H1 (cell line): ENCODE results near the gene EXD1. TPM values are rescaled to one million over a fixed set of nuclear protein-coding genes. Genes with fewer than 3 reads are reported as not detected.

Experiments used
- CTCF ChIA-PET: fragments of 300-600 bp; sonication (Branson Sonifier 250); formaldehyde crosslinking; loops from one replicate; lab custom pipeline; 2021; ENCODE audit not compliant: partially characterized antibody; lab: Charles Lee
- POLR2A ChIA-PET: fragments of 300-600 bp; sonication (Branson Sonifier 250); formaldehyde crosslinking; loops from one replicate; lab custom pipeline; 2021; ENCODE audit warnings: inconsistent platforms; ENCODE audit not compliant: partially characterized antibody; lab: Charles Lee
- DNase-seq, 2 experiments: peaks; one replicate each; pipeline versions ENCODE4 v3.0.0 to v3.0.0-alpha.2; 2010 to 2022; ENCODE audit warnings: low spot score in 2 of 2, low read depth in 1 of 2, mixed read lengths in 1 of 2
- FAIRE-seq: peaks from 2 replicates; lab custom pipeline; 2011; peaks lifted over from hg19 to GRCh38; lab: Jason Lieb, UNC
- H2AFZ ChIP-seq: 2 replicates; pipeline ENCODE4 v1.8.1; 2012; ENCODE audit warnings: low read length, inconsistent platforms
- H2AK5ac ChIP-seq: 2 replicates; pipeline ENCODE4 v1.6.1; 2013; ENCODE audit warnings: low read depth, low read length
- H2BK120ac ChIP-seq: replicated peaks from 2 replicates; pipeline ENCODE3; 2013; ENCODE audit warnings: low read depth, low read length, inconsistent platforms
- H2BK12ac ChIP-seq: 2 replicates; pipeline ENCODE4 v1.6.1; 2013; ENCODE audit warnings: low read depth, low read length
- H2BK15ac ChIP-seq: 2 replicates; pipeline ENCODE4 v1.6.1; 2013; ENCODE audit warnings: low read length
- H2BK20ac ChIP-seq: 2 replicates; pipeline ENCODE4 v1.6.1; 2013; ENCODE audit warnings: low read length
- H2BK5ac ChIP-seq: 2 replicates; pipeline ENCODE4 v1.6.1; 2013; ENCODE audit warnings: low read depth, low read length
- H3K14ac ChIP-seq: 2 replicates; pipeline ENCODE4 v1.6.1; 2013; ENCODE audit warnings: inconsistent platforms; ENCODE audit not compliant: insufficient read length
- H3K18ac ChIP-seq: 2 replicates; pipeline ENCODE4 v1.6.1; 2013; ENCODE audit warnings: low read length; ENCODE audit errors: extremely low read depth
- H3K23ac ChIP-seq: 2 replicates; pipeline ENCODE4 v1.6.1; 2013; ENCODE audit warnings: inconsistent platforms; ENCODE audit not compliant: insufficient read length
- H3K23me2 ChIP-seq: 2 replicates; pipeline ENCODE4 v1.6.1; 2013; ENCODE audit warnings: low read depth, low read length
- H3K27ac ChIP-seq: 2 replicates; pipeline ENCODE4 v1.6.1; 2011; ENCODE audit warnings: low read depth, low read length, inconsistent platforms
- H3K27me3 ChIP-seq, 4 experiments: replicated peaks in 1 of 4; 1 replicate in 1 of 4; 2 replicates in 3 of 4; pipeline versions ENCODE4 v1.6.1 to v1.8.1; 2011 to 2013; ENCODE audit warnings: low read length in 3 of 4, mild to moderate bottlenecking in 3 of 4, inconsistent platforms in 2 of 4, mixed read lengths in 2 of 4, moderate library complexity in 1 of 4; ENCODE audit not compliant: control insufficient read depth in 3 of 4, insufficient read depth in 3 of 4; ENCODE audit errors: extremely low read depth in 1 of 4
- H3K36me3 ChIP-seq, 4 experiments: 2 replicates each; pipeline versions ENCODE4 v1.6.1 to v1.8.1; 2011 to 2013; ENCODE audit warnings: mild to moderate bottlenecking in 4 of 4, low read length in 3 of 4, moderate library complexity in 2 of 4, control low read depth in 1 of 4, inconsistent platforms in 1 of 4; ENCODE audit not compliant: insufficient read depth in 4 of 4, control insufficient read depth in 2 of 4
- H3K4ac ChIP-seq: replicated peaks from 2 replicates; pipeline ENCODE3; 2013; ENCODE audit warnings: low read length, low read depth, mixed read lengths, inconsistent platforms; ENCODE audit not compliant: insufficient read length
- H3K4me1 ChIP-seq, 4 experiments: replicated peaks in 1 of 4; 1 replicate in 1 of 4; 2 replicates in 3 of 4; pipeline versions ENCODE4 v1.6.1 to v1.8.1; 2011 to 2013; ENCODE audit warnings: low read length in 3 of 4, inconsistent platforms in 2 of 4, mixed read lengths in 1 of 4; ENCODE audit not compliant: insufficient read depth in 4 of 4, control insufficient read depth in 3 of 4
- H3K4me2 ChIP-seq, 2 experiments: 2 replicates each; pipeline versions ENCODE4 v1.6.1 to v1.8.1; 2011 to 2013; ENCODE audit warnings: low read depth in 2 of 2, low read length in 2 of 2, control low read depth in 1 of 2, inconsistent platforms in 1 of 2, mild to moderate bottlenecking in 1 of 2; ENCODE audit not compliant: insufficient read depth in 1 of 2
- H3K4me3 ChIP-seq, 4 experiments: fragments of 200-600, 300-600 bp in 1 of 4; sonication (generic), shearing (Covaris generic), sonication (Bioruptor Twin) in 1 of 4; 2 replicates each; pipeline versions ENCODE4 v1.5.1 to v1.8.1; 2011 to 2016; ENCODE audit warnings: low read length in 4 of 4, low read depth in 3 of 4, control low read depth in 2 of 4, inconsistent platforms in 2 of 4, mild to moderate bottlenecking in 2 of 4, mixed read lengths in 1 of 4, moderate library complexity in 1 of 4; ENCODE audit not compliant: insufficient read depth in 2 of 4; ENCODE audit errors: extremely low read depth in 1 of 4
- H3K56ac ChIP-seq: replicated peaks from 2 replicates; pipeline ENCODE3; 2013; ENCODE audit warnings: low read depth, mild to moderate bottlenecking, mixed read lengths, low read length, inconsistent platforms; ENCODE audit not compliant: insufficient read length
- H3K79me1 ChIP-seq: 2 replicates; pipeline ENCODE4 v1.6.1; 2013; ENCODE audit warnings: low read depth, low read length, control low read depth
- H3K79me2 ChIP-seq, 2 experiments: 2 replicates each; pipeline versions ENCODE4 v1.6.1 to v1.8.1; 2012 to 2013; ENCODE audit warnings: low read length in 2 of 2, mild to moderate bottlenecking in 2 of 2, inconsistent platforms in 1 of 2; ENCODE audit not compliant: insufficient read depth in 2 of 2, control insufficient read depth in 1 of 2
- H3K9ac ChIP-seq, 4 experiments: replicated peaks in 1 of 4; 1 replicate in 1 of 4; 2 replicates in 3 of 4; pipeline versions ENCODE4 v1.6.1 to v1.8.1; 2011 to 2013; ENCODE audit warnings: low read depth in 3 of 4, low read length in 3 of 4, control low read depth in 2 of 4, mild to moderate bottlenecking in 2 of 4, moderate library complexity in 2 of 4, inconsistent platforms in 1 of 4; ENCODE audit errors: extremely low read depth in 1 of 4
- H3K9me3 ChIP-seq, 2 experiments: 2 replicates each; pipeline versions ENCODE4 v1.6.1 to v1.8.1; 2012 to 2013; ENCODE audit warnings: mild to moderate bottlenecking in 2 of 2, moderate library complexity in 2 of 2, control low read depth in 1 of 2, inconsistent platforms in 1 of 2, low read depth in 1 of 2, low read length in 1 of 2, mixed read lengths in 1 of 2; ENCODE audit not compliant: insufficient read depth in 2 of 2
- H4K20me1 ChIP-seq, 2 experiments: replicated peaks in 1 of 2; 2 replicates each; pipeline versions ENCODE3 to v1.8.1; 2011 to 2013; ENCODE audit warnings: inconsistent platforms in 2 of 2, low read length in 2 of 2, mild to moderate bottlenecking in 1 of 2; ENCODE audit not compliant: insufficient read depth in 2 of 2, control insufficient read depth in 1 of 2
- H4K5ac ChIP-seq: 2 replicates; pipeline ENCODE4 v1.6.1; 2013; ENCODE audit warnings: low read length, low read depth, mixed read lengths, inconsistent platforms; ENCODE audit not compliant: insufficient read length
- H4K8ac ChIP-seq: 2 replicates; pipeline ENCODE4 v1.8.0; 2013; ENCODE audit warnings: mild to moderate bottlenecking, moderate library complexity, low read length, inconsistent platforms; ENCODE audit not compliant: insufficient read depth; ENCODE audit errors: extremely low read depth
- H4K91ac ChIP-seq: replicated peaks from 2 replicates; pipeline ENCODE3; 2013; ENCODE audit warnings: low read length, mixed read lengths, inconsistent platforms; ENCODE audit not compliant: insufficient read length
- SIRT6 ChIP-seq: IDR thresholded peaks from one replicate; pipeline ENCODE4 v1.7.1; 2012; ENCODE audit warnings: low read length, inconsistent platforms
- WGBS, 2 experiments: shearing (Covaris generic) in 1 of 2; methylation state at CpG; one replicate each; pipeline versions ENCODE4 v1.1.6 to v1.1.7; 2013 to 2015; ENCODE audit warnings: low lambda C conversion rate in 2 of 2, mixed read lengths in 2 of 2, inconsistent platforms in 1 of 2, low coverage in 1 of 2, missing lambda C conversion rate in 1 of 2; ENCODE audit not compliant: insufficient replicate concordance in 2 of 2, insufficient coverage in 1 of 2, insufficient read length in 1 of 2; ENCODE audit errors: extremely low coverage in 1 of 2, missing lambda C conversion rate in 1 of 2; 5-methylcytosine and 5-hydroxymethylcytosine counted together
- polyA plus RNA-seq, 7 experiments: library from polyadenylated mRNA; depleted of rRNA in 3 of 7; stranded (reverse) in 5 of 7; unstranded in 2 of 7; fragments of >200 nt in 5 of 7; fragments of 200-250 nt in 2 of 7; gene quantifications; 1 replicate in 5 of 7; 2 replicates in 1 of 7; 4 replicates in 1 of 7; pipeline versions ENCODE4 v1.2.1 to v1.2.3, GENCODE V29; 2011 to 2013; ENCODE audit warnings: missing spikeins in 2 of 7, mixed read lengths in 2 of 7
- total RNA-seq: library from RNA; stranded (reverse); fragmentation: NEBNext Ultra II Directional; extraction: Animal tissue kit (Norgen Biotek cat#: 25700); gene quantifications from 2 replicates; pipeline ENCODE4 v1.2.1, GENCODE V29; 2021

EXD1 gene
- total and polyA plus RNA-seq, 2 of the 8 experiments (the other 6 are each of a cell fraction or from before 2014, with no cell fraction given): 0.06 to 0.54 TPM

GRCh38 chr15:41161736-41162135, 68.8 kb downstream of the EXD1 start:
- Histone ChIP-seq H2BK120ac (no peak overlapping the region), H2BK5ac (no peak overlapping the region), H4K91ac (no peak overlapping the region), H2BK15ac (no peak overlapping the region), H3K9ac (no peak overlapping the region), H2BK20ac (no peak overlapping the region), H2AFZ (no peak overlapping the region), H3K36me3 (no peaks in the 10 kb centered on the region), H4K8ac (no peak overlapping the region), H4K20me1 (no peaks in the 10 kb centered on the region), H3K56ac (no peak overlapping the region), H3K27ac (no peak overlapping the region), H3K4me2 (no peak overlapping the region), H3K23ac (no peak overlapping the region), H3K9me3 (no peaks in the 10 kb centered on the region), H3K4me3 (no peak overlapping the region), H2AK5ac (no peak overlapping the region), H4K5ac (no peak overlapping the region), H3K79me2 (no peaks in the 10 kb centered on the region), H3K18ac (no peak overlapping the region), H3K14ac (no peak overlapping the region), H3K23me2 (no peaks in the 10 kb centered on the region), H2BK12ac (no peak overlapping the region), H3K79me1 (no peaks in the 10 kb centered on the region), H3K27me3 (no peaks in the 10 kb centered on the region), H3K4ac (no peak overlapping the region), H3K4me1 (no peaks in the 10 kb centered on the region)
- CTCF ChIA-PET: interaction anchor here (1.2 kb wide), 1 partner anchor 9 kb away, joined by 3 read pairs; no protein-coding TSS in a partner anchor
- DNase-seq: no peak
- no peak for FAIRE-seq
- 91% methylated on average over 1 of the region's 1 CpG; no CpG with 5 or more reads in 1 of the 2 experiments for WGBS, 2 experiments
- POLR2A ChIA-PET: no interaction called here
- TF ChIP-seq SIRT6: no peak
